KG1 (cell line): ENCODE results near the gene GPR3.

Experiments used
- DNase-seq: peaks from one replicate; lab custom pipeline; 2025; lab: John Stamatoyannopoulos, UW

The GPR3 gene

GRCh38 chr1:27392096-27392777 lies at the start of gene GPR3:
Gene GPR3, plus strand, starts transcription at chr1:27392622. Its CDS starts 1,177 bp downstream, at chr1:27393799.
- DNase-seq: peak; percentile 90

- peak; percentile 66 for DNase-seq
These were observed 49.4 kb upstream of the GPR3 start for GRCh38 chr1:27342778-27343638.

GRCh38 chr1:27343639-27344025 lies 48.8 kb upstream of the GPR3 start:
- no peak for DNase-seq

- DNase-seq: no peak
These were observed 47.1 kb upstream of the GPR3 start for GRCh38 chr1:27345272-27345671.

- DNase-seq: no peak
These were observed 46.1 kb upstream of the GPR3 start for GRCh38 chr1:27346357-27346756.

GRCh38 chr1:27346991-27347624 lies 45.3 kb upstream of the GPR3 start:
- no peak for DNase-seq

- no peak for DNase-seq
These were observed 43.3 kb upstream of the GPR3 start for GRCh38 chr1:27348861-27349783.

- no peak for DNase-seq
These were observed 42.4 kb upstream of the GPR3 start for GRCh38 chr1:27349784-27350662.

GRCh38 chr1:27350663-27351540 lies 41.5 kb upstream of the GPR3 start:
- DNase-seq: no peak

- no peak for DNase-seq
These were observed 40.8 kb upstream of the GPR3 start for GRCh38 chr1:27351541-27352107.

- no peak for DNase-seq
These were observed 39.3 kb upstream of the GPR3 start for GRCh38 chr1:27353166-27353565.

GRCh38 chr1:27353629-27354028 lies 38.8 kb upstream of the GPR3 start:
- no peak for DNase-seq

- DNase-seq: no peak
These were observed 36.7 kb upstream of the GPR3 start for GRCh38 chr1:27355683-27356082.

GRCh38 chr1:27356277-27356618 lies 36.2 kb upstream of the GPR3 start:
- no peak for DNase-seq

- no peak for DNase-seq
These were observed 35.7 kb upstream of the GPR3 start for GRCh38 chr1:27356619-27357280.

GRCh38 chr1:27357281-27358037 lies 35.0 kb upstream of the GPR3 start:
- DNase-seq: no peak

- no peak for DNase-seq
These were observed 34.1 kb upstream of the GPR3 start for GRCh38 chr1:27358038-27358927.
